Effector CD8-positive, alpha-beta T cell (primary cell): Measurements from ENCODE around the gene NOL6.

Experiments
- DNase-seq: peaks from one replicate; lab custom pipeline; 2025; lab: John Stamatoyannopoulos, UW

Gene NOL6

DNA sequence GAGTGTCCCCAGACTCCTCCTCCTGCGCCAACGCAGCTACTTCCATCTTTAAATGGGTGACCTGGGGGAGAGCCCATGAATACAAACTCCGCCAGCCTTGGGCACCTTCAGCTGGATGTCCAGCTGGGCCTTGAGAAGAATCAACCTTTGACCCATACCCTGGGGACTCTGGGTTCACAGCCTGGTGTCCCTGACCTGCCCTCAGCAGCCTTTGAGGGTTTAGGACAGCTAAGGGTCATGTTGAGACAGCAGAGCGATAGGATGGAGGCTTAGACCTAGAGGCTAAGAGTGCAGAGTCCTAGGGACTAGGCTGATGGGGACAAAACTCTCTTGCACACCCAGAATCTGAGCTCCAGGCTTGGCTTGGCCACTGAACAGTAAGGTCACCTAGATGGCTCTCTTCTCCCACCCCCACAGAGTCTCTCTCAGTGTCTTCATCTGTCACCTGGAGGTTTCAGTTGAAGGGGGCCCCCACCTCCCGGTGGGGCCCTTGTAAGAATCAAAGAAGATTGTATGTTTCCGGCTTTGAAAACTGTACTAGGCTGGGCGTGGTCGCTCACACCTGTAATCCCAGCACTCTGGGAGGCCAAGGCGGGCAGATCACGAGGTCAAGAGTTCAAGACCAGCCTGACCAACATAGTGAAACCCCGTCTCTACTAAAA is 19.6 kb downstream of the NOL6 start:
- DNase-seq = no peak

DNA sequence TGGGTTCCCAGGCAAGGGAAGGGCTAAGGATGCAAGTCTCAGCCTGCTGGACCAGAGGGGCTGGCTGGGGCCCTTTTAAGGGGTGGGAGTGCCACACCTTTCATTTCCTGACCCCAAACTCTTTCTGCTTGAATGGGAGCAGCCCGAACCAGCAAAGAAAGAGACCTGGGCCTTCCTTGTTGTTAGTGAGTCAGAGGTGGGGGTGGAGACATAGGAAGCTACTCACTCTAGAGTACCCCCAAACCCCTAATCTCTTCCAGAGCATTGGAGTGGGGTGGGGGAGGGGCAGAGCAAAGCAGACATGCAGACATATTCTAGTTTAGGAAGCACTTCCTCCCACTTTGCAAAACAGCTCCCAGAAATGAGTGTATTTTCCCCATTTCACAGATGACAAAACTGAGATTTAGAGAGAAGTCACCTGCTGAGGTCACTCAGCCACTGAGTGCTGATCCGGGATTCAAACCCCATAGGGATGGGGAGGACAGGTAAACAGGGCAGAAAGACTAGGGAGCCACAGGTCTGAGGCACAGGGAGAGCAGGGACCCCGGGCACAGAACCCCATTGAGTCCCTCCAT is 20.4 kb downstream of the NOL6 start:
- no peak for DNase-seq

DNA sequence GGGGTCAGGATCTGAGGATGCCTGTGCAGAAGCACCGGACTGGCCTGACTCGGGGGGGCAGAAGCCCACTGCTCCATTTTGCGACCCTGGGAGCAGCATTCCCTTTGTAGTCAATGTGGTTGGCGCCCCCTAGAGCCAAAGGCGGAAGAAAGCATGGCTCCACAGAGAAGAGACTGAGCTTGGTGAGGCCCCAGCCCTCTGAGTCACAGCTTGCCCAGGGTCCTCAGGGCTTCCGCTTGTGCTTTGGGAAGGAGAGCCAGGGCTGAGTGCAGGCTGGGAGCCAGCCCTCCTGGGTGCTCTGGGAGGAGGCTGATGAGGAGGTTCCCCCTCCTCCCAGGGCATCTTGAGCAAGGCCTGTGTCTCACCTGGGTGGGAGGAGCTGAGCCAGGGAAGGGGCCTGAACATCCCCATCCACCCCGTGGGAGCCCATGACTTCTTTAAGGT is 20.9 kb downstream of the NOL6 start:
- DNase-seq = no peak

GRCh38 chr9:33450621-33451146 is 23.0 kb downstream of the NOL6 start:
- no peak for DNase-seq

DNA sequence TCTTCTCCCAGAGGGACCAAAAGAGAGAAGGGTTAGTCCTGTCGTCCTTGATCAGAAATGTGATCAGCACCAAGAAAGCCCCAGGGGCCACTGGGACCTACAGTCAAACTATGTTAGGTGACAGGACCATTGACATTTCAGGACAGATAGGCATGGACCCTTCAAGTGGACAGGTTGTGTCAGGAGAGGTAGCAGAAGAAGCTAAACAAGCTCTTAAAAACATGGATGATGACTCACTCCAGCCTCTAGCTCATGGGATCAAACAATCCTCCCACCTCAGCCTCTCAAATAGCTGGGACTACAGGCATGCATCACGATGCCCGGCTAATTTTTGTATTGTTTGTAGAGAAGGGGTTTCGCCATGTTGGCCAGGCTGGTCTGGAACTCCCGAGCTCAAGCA is 24.0 kb downstream of the NOL6 start:
- no peak for DNase-seq

DNA sequence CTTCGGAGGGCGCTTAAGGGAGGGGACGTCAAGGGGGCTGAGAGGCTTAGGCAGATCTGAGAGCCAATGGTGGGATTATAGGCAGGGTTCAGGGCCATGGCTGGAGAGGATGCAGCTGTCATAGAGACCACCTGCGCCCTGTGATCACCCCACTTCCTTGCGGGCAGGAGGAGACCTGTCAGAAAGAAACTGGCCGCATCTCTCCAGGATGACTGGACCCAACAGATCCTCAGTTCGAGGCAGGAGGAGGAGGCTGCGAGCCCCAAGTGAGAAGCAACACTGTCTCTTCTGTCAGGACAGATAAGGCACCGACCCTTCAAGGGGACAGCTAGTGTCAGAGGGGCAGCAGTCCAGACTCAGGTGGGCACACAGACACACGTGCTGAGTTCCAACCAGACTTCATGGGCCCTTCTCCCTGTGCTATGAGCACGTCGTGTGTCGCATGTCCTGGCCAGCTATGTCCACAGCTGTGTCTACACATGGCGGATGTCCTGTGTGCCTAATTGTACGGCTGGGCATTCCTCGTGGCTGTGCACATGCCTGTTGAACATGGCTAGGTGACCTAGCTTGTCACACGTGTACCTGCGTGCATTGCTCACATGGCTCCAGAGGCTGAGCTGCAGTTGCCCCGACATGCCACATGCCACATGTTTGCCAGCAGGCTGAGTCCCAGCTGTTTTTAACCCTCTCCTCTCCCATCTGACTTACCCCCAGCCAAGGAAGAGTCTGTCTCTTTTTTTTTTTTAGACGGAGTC is 25.7 kb downstream of the NOL6 start:
- no peak for DNase-seq

GRCh38 chr9:33446946-33447798 is 26.6 kb downstream of the NOL6 start, which contains the start of gene AQP3:
Gene AQP3, minus strand, starts transcription at chr9:33447593. Its CDS starts 63 bp downstream, at chr9:33447530.
- peak; percentile 55 for DNase-seq

GRCh38 chr9:33446240-33446945 is 27.3 kb downstream of the NOL6 start:
- peak; percentile 17 for DNase-seq

GRCh38 chr9:33445389-33446239 is 28.1 kb downstream of the NOL6 start:
- DNase-seq = peak; percentile 5

DNA sequence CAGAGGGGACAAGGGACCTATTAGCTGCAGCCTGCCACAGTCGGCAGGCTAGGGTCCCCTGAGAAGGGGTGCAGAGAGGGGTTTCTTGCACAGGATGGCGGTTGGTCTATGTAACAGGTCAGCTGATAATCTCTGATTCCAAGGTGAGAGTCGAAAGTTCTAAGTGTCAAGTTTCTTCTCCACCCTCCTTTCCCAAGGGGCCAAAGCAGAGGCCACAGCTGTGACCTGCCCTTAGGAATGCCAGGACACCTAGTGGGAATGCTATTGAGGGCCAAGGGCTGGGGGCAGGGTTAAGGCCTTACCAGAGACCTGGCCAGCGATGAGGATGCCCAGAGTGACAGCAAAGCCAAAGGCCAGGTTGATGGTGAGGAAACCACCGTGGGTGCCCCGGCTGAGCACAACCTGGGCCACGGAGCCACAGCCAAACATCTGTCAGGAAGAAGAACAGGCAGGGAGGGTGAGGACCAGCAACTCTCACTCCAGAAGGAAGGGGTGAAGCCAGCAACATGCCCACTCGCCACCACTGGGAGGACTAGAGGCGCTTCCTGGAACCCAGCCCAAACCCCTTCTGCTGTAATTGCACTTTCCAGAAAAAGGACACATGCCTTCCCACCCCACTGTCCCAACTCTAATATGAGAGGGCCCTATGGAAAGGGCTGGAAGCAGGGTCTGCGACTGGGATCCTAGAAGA is 30.1 kb downstream of the NOL6 start:
- no peak for DNase-seq

DNA sequence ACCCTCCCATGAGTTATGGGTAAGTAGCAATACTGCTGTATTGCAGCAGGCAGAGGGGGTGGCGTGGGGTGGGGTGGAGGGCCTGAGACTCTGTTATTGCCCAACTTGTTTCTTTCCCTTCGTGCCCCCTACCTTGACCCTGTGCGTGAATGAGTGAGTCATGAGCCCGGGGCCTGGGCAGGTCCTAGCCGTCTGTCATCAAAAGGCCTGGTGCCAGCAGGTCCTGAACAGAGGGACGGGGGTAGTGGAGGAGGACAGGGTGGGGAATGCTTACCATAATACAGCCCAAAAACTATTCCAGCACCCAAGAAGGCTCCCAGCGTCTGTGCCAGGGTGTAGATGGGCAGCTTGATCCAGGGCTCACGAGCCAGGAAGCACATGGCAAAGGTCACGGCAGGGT is 30.7 kb downstream of the NOL6 start:
- DNase-seq = no peak

DNA sequence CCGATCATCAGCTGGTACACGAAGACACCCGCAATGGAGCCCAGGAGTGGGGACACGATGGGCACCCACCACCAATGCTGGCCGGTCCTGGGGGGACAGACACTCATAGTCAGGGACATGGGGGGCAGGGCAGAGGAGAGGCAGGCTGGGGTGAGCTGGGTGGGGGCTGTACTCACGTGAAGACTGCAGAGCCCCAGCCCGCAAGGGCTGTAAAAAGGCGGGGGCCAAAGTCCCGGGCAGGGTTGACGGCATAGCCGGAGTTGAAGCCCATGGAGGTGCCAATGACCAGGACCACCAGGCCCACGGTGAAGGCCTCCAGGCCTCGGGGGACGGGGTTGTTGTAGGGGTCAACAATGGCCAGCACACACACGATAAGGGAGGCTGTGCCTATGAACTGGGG is 31.6 kb downstream of the NOL6 start:
- DNase-seq = no peak

- no peak for DNase-seq
Observed at GRCh38 chr9:33440609-33441008, 33.1 kb downstream of the NOL6 start.

GRCh38 chr9:33440204-33440603 is 33.5 kb downstream of the NOL6 start:
- no peak for DNase-seq

GRCh38 chr9:33439731-33440130 is 34.0 kb downstream of the NOL6 start:
- no peak for DNase-seq

- no peak for DNase-seq
Observed at GRCh38 chr9:33438926-33439680, 34.6 kb downstream of the NOL6 start.

DNA sequence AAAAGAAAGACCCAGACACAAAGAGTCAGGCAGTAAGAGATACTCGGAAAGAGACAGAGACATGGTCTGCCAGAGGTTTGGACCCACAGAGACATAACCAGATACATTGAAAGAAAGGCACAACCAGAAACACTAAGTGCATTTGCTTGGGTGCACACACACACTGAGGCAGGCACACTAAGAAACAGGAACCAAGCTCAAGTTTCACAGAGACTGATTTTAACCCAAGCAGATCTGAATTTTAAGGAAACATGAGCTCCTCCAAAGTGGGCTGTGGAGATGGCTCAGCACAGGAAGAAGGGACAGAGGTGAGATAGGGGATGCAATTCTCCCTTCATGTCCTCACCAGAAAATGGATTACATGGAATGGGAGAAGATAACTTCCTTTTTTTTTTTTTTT is 35.8 kb downstream of the NOL6 start:
- no peak for DNase-seq

GRCh38 chr9:33437205-33437604 is 36.5 kb downstream of the NOL6 start:
- no peak for DNase-seq

DNA sequence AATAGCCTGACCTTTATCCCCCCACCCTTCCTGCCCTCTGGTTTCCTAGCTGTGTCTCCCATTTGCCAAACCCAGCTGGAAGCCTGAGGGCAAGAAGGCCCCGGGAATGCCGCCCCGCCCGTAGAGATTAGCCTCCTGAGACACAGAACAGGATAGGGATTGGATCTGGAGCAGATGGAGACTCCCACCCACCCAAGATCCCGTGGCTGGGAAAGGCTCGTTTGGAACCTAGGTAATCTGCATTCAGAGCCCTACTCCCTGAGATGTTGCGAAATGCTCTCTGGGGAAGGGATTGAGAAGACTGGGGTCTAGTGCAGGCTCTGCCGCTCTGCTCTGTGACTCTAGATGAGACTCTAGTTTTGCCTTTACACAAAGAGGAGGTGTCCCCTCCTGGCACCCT is 37.3 kb downstream of the NOL6 start:
- no peak for DNase-seq
